Measurements from ENCODE around the gene CCDC144A.
"Not testable (repeated sequence)": the region's sequence is repeated elsewhere in the genome, so short reads cannot be mapped to it uniquely, and the experiment has no call there.

Gene CCDC144A

GRCh38 chr17:16757520-16757919 is 67.5 kb downstream of the CCDC144A start:
- DNase-seq (ENCODE audit: low read depth, low spot score): not testable (repeated sequence)

GRCh38 chr17:16758177-16758576 is 68.1 kb downstream of the CCDC144A start:
- DNase-seq (ENCODE audit: low read depth, low spot score): not testable (repeated sequence)

DNA sequence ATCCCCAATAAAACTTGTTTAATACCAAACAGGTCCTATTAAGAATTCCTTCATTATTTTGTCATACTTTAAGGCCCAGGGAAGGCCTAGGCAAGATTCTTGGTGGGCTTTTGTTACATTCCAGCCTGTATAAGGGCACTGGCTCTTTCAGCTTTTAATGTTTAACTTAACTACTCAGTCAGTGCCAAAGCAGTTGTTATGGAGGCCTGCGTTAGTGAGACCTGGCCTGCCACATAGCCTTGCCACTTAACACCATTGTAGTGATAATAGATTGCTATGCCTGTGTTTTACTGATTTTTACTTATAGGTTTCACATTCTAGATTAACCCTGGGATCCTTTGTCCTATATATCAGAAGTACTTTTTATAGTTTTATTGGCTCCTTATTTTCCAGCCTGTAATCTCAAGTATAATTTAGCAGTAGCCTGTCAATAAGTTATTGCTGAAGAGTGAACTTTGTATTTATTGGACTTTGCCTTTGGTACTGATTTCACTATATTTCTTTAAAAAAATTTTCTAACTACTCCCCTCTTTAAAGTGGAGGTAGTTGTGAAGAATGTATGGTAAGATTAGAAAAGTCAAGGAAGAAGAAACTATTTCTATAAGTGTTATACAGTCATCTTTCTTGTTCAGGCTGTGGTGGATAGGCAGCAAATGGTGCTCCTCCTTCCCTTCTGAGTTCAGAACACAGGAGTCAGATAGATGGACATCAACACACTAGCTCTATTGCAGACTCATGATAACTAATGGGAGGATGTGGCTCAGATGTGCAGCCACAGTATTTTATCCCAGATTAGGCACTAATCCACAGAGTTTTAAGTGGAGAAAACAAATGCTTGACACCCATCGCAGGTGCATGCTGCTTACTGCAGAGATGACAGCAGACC is 78.5 kb downstream of the CCDC144A start:
- DNase-seq (ENCODE audit: low read depth, low spot score): not testable (repeated sequence)

- DNase-seq (ENCODE audit: low read depth, low spot score): not testable (repeated sequence)
Measured at GRCh38 chr17:16772394-16773145, 82.5 kb downstream of the CCDC144A start.

DNA sequence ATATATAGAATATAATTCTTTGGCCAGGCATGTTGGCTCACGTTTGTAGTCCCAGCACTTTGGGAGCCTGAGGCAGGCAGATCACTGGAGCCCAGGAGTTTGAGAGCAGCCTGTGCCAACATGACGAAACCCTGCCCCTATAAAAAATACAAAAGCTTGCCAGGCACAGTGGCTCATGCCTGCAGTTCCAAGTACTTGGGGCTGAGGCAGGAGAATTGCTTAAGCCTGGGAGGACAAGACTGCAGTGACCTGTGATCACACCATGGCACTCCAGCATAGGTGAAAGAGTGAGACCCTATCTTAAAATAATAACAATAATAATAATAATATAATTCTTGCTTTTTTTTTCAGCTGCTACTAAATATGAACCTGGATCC is 83.1 kb downstream of the CCDC144A start:
- not testable (repeated sequence) for DNase-seq (ENCODE audit: low read depth, low spot score)

GRCh38 chr17:16787851-16788250 is 97.8 kb downstream of the CCDC144A start:
- DNase-seq (ENCODE audit: low read depth, low spot score): not testable (repeated sequence)

- DNase-seq (ENCODE audit: low read depth, low spot score): not testable (repeated sequence)
Measured at GRCh38 chr17:16788889-16789536, 99.0 kb downstream of the CCDC144A start.

GRCh38 chr17:16789622-16790021 is 99.6 kb downstream of the CCDC144A start:
- DNase-seq (ENCODE audit: low read depth, low spot score): not testable (repeated sequence)

DNA sequence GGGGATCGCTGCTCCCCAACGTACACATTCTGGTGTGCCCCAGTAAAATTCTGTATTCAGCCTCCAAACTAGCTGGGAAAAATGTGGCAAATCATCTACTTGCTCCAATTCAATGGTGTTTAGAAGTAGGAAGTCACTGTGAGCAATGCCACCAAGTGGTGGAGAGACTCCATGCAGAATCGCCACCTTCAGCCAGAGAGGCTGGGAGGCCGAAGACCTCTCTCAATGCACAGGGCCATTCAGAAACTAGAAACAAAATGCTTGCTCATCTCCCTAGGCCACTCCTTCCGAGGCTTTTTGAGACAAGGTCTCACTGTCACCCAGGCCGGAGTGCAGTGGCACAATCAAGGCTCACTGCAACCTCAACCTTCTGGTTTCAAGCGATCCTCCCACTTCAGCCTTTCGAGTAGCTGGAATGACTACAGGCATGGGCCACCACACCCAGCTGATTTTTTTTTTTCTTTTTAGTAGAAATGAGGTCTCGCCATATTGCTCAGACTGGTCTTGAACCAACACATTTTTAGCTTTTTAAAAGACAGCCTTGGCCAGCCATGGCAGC is 100.4 kb downstream of the CCDC144A start:
- not testable (repeated sequence) for DNase-seq (ENCODE audit: low read depth, low spot score)

GRCh38 chr17:16794215-16794614 is 104.2 kb downstream of the CCDC144A start:
- DNase-seq (ENCODE audit: low read depth, low spot score): not testable (repeated sequence)

DNA sequence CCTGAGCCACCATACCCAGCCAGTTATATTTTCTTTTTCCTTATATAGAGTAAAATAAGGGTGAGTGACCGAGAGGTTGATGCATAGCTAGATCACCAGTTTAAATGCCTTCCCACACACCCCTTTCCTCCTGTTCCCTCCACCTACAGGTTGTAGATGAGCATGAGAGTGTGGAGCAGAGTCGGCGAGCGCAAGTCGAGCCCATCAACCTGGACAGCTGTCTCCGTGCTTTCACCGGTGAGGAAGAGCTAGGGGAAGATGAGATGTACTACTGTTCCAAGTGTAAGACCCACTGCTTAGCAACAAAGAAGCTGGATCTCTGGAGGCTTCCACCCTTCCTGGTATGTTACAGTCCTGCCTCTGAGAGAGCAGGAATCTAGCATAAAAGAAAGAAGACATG is 105.9 kb downstream of the CCDC144A start:
- DNase-seq (ENCODE audit: low read depth, low spot score): not testable (repeated sequence)

GRCh38 chr17:16804851-16805250 is 114.8 kb downstream of the CCDC144A start:
- not testable (repeated sequence) for DNase-seq (ENCODE audit: low read depth, low spot score)

DNA sequence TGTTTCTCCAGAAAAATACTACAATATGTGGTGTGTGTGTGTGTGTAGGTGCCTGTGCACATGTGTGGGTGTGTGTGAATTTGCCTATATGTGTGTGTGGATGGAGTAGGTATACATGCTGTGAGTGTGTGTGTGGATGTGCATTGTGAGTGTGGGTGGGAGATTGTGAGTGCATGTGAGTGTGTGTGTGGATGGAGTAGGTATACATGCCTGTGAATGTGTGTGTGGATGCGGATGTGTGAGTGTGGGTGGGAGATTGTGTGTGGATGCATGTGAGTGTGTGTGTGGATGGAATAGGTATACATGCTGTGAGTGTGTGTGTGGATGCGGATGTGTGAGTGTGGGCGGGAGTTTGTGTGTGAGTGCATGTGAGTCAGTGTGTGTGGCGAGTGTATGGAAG is 116.6 kb downstream of the CCDC144A start:
- not testable (repeated sequence) for DNase-seq (ENCODE audit: low read depth, low spot score)

GRCh38 chr17:16807620-16808019 is 117.6 kb downstream of the CCDC144A start:
- DNase-seq (ENCODE audit: low read depth, low spot score): not testable (repeated sequence)

- DNase-seq (ENCODE audit: low read depth, low spot score): not testable (repeated sequence)
Measured at GRCh38 chr17:16810236-16810635, 120.2 kb downstream of the CCDC144A start.

GRCh38 chr17:16812126-16812525 is 122.1 kb downstream of the CCDC144A start:
- not testable (repeated sequence) for DNase-seq (ENCODE audit: low read depth, low spot score)

DNA sequence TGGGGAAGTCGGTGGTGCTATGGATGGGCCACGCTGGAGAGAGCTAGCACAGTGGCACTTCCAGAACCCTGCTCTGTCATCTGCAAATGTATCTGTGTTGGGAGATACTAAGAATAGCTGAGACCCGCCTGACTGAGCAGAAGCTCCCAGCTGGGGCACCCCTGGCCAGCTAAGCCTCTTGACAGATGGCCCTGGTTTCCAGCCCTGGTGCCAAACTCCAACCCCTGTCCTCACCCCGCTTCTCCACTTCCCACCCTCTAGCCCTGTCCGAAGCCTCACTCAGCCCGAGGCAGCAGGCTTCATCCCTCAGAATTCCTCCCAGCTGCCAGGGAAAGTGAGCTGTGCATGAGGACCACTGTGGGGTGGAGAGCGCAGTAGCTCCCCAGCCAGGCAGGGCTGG is 124.4 kb downstream of the CCDC144A start:
- no peak for DNase-seq (ENCODE audit: low read depth, low spot score)

DNA sequence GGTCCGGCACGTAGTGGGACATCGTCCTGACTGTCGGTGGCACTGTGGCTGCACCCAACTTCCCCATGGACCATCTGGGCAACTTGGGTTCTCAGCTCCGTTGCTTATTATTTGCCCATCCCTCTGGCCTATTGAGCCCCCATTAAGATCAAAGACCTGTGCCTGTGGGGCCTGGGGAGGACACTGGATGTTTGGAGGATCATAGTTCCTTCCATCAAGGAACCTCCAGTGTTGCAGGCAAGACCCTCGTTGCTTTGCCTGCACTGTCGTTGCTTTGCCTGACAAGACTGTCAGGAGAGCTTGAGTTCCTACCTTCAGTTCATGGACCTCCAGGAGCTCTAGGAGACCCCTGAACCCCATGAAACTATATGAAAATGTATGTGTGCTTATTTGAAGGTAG is 127.2 kb downstream of the CCDC144A start:
- no peak for DNase-seq (ENCODE audit: low read depth, low spot score)

- DNase-seq (ENCODE audit: low read depth, low spot score): not testable (repeated sequence)
Measured at GRCh38 chr17:16817940-16818339, 127.9 kb downstream of the CCDC144A start.

- DNase-seq (ENCODE audit: low read depth, low spot score): no peak
Measured at GRCh38 chr17:16818340-16818739, 128.3 kb downstream of the CCDC144A start.

GRCh38 chr17:16818821-16819683 is 129.0 kb downstream of the CCDC144A start:
- DNase-seq (ENCODE audit: low read depth, low spot score): no peak

Measured in activated CD4-positive, CD25-positive, alpha-beta regulatory T cell treated with anti-CD3 and anti-CD28 coated beads, Interleukin-2, amount 50 U/mL, for 16 hours (primary cell).